Mesenchymal stem cell (in vitro differentiated cells and primary cell): ENCODE measurements around the gene SYNE1.
A peak's percentile ranks its signal among the peaks of the same experiment; 100 is the strongest.

Experiments
- DNase-seq: peaks from one replicate; pipeline ENCODE4 v3.0.0-alpha.2; 2013
- H2AFZ ChIP-seq: one replicate; pipeline ENCODE4 v1.6.1; 2013; ENCODE audit warnings: low read depth, mild to moderate bottlenecking, control low read depth, inconsistent platforms, low read length, moderate library complexity
- H2AK5ac ChIP-seq: 2 replicates; pipeline ENCODE4 v1.6.1; 2013; ENCODE audit warnings: low read length, moderate library complexity, mild to moderate bottlenecking, inconsistent platforms; ENCODE audit not compliant: severe bottlenecking
- H2BK120ac ChIP-seq: one replicate; pipeline ENCODE4 v1.6.1; 2013; ENCODE audit warnings: low read depth, mild to moderate bottlenecking, inconsistent platforms, low read length, moderate library complexity
- H2BK12ac ChIP-seq, 2 experiments: one replicate each; pipeline ENCODE4 v1.6.1; 2013; ENCODE audit warnings: inconsistent platforms in 2 of 2, low read length in 2 of 2, mild to moderate bottlenecking in 2 of 2, moderate library complexity in 2 of 2, control low read depth in 1 of 2
- H2BK15ac ChIP-seq: one replicate; pipeline ENCODE4 v1.6.1; 2013; ENCODE audit warnings: mild to moderate bottlenecking, low read depth, inconsistent platforms; ENCODE audit not compliant: poor library complexity, severe bottlenecking
- H2BK5ac ChIP-seq: 2 replicates; pipeline ENCODE4 v1.6.1; 2013; ENCODE audit warnings: low read depth, mild to moderate bottlenecking, low read length, control low read depth, inconsistent platforms; ENCODE audit not compliant: poor library complexity, severe bottlenecking
- H3K14ac ChIP-seq, 2 experiments: one replicate each; pipeline ENCODE4 v1.6.1; 2013; ENCODE audit warnings: inconsistent platforms in 2 of 2, low read length in 2 of 2, control low read depth in 1 of 2, mild to moderate bottlenecking in 1 of 2, moderate library complexity in 1 of 2
- H3K18ac ChIP-seq, 2 experiments: one replicate each; pipeline ENCODE4 v1.6.1; 2013; ENCODE audit warnings: inconsistent platforms in 2 of 2, low read length in 2 of 2, control low read depth in 1 of 2, low read depth in 1 of 2, mild to moderate bottlenecking in 1 of 2
- H3K23ac ChIP-seq, 2 experiments: one replicate each; pipeline ENCODE4 v1.6.1; 2013; ENCODE audit warnings: inconsistent platforms in 2 of 2, low read length in 2 of 2, mild to moderate bottlenecking in 2 of 2, moderate library complexity in 2 of 2, control low read depth in 1 of 2
- H3K27ac ChIP-seq: 2 replicates; pipeline ENCODE4 v1.5.1; 2013; ENCODE audit warnings: mild to moderate bottlenecking, moderate library complexity, low read length, control low read depth, inconsistent platforms; ENCODE audit not compliant: poor library complexity, severe bottlenecking
- H3K27me3 ChIP-seq, 2 experiments: 2 replicates each; pipeline versions ENCODE4 v1.6.1 to v1.7.0; 2013; ENCODE audit warnings: low read length in 2 of 2, mild to moderate bottlenecking in 2 of 2, moderate library complexity in 2 of 2, control low read depth in 1 of 2, inconsistent platforms in 1 of 2; ENCODE audit not compliant: control insufficient read depth in 1 of 2, insufficient read depth in 1 of 2
- H3K36me3 ChIP-seq, 2 experiments: 2 replicates each; pipeline versions ENCODE4 v1.6.1 to v1.7.0; 2013; ENCODE audit warnings: low read length in 2 of 2, control low read depth in 1 of 2, inconsistent platforms in 1 of 2, low read depth in 1 of 2, mild to moderate bottlenecking in 1 of 2; ENCODE audit not compliant: insufficient read depth in 2 of 2, control insufficient read depth in 1 of 2
- H3K4ac ChIP-seq, 2 experiments: one replicate each; pipeline ENCODE4 v1.6.1; 2013; ENCODE audit warnings: inconsistent platforms in 2 of 2, low read length in 2 of 2, mild to moderate bottlenecking in 2 of 2, moderate library complexity in 2 of 2, control low read depth in 1 of 2, low read depth in 1 of 2
- H3K4me1 ChIP-seq: 2 replicates; pipeline ENCODE4 v1.6.1; 2013; ENCODE audit warnings: low read depth, low read length, control low read depth; ENCODE audit not compliant: control insufficient read depth, insufficient read depth
- H3K4me2 ChIP-seq: 2 replicates; pipeline ENCODE4 v1.6.1; 2013; ENCODE audit warnings: low read length, mild to moderate bottlenecking, inconsistent platforms; ENCODE audit not compliant: poor library complexity, severe bottlenecking
- H3K4me3 ChIP-seq, 2 experiments: 2 replicates each; pipeline versions ENCODE4 v1.5.1 to v1.7.0; 2013; ENCODE audit warnings: low read length in 2 of 2, mild to moderate bottlenecking in 2 of 2, control low read depth in 1 of 2, low read depth in 1 of 2; ENCODE audit not compliant: insufficient read depth in 1 of 2
- H3K79me1 ChIP-seq: replicated peaks from 2 replicates; pipeline ENCODE4 v1.6.1; 2013; ENCODE audit warnings: mild to moderate bottlenecking, control low read depth, low read length, inconsistent platforms; ENCODE audit not compliant: poor library complexity, severe bottlenecking
- H3K9ac ChIP-seq: 2 replicates; pipeline ENCODE4 v1.7.0; 2013; ENCODE audit warnings: mild to moderate bottlenecking, low read length, moderate library complexity
- H3K9me3 ChIP-seq: 2 replicates; pipeline ENCODE4 v1.7.0; 2013; ENCODE audit warnings: mild to moderate bottlenecking, low read length; ENCODE audit not compliant: control insufficient read depth
- H4K8ac ChIP-seq: one replicate; pipeline ENCODE4 v1.6.1; 2013; ENCODE audit warnings: inconsistent platforms, mild to moderate bottlenecking, low read length, moderate library complexity
- H4K91ac ChIP-seq: one replicate; pipeline ENCODE4 v1.6.1; 2013; ENCODE audit warnings: mild to moderate bottlenecking, low read length, inconsistent platforms
- WGBS: methylation state at CpG from one replicate; pipeline ENCODE4 v1.1.7; 2013; ENCODE audit warnings: mixed read lengths; 5-methylcytosine and 5-hydroxymethylcytosine counted together

SYNE1 gene

DNA sequence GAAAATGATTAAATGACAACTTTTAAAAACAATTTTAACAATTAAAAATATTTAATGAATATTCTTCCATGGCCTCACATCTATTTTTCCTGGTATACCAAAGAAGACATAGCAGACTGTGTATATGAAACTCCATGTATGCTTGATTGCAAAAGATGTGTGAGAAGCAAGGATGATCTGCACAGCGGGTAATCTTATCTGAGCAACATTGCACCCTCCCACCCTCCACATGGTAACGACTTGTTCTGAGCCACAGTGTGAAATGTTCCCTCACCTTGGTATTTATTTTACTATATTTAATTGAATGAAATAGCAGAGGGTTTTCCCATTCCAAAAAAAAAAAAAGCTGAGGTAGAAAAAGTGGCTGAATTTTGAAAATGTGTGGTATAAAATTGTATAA is 204.4 kb downstream of the SYNE1 start:
- no peak overlapping the region for H3K9ac ChIP-seq
- no peaks in the 10 kb centered on the region for H3K9me3 ChIP-seq
- no peak for DNase-seq
- no peak overlapping the region for H3K23ac ChIP-seq
- no peak overlapping the region for H3K4me2 ChIP-seq
- no peak overlapping the region for H3K27ac ChIP-seq
- no peaks in the 10 kb centered on the region for H3K4me1 ChIP-seq
- H3K36me3 ChIP-seq: no peaks in the 10 kb centered on the region
- no peak overlapping the region for H2BK120ac ChIP-seq
- H2AFZ ChIP-seq: no peak overlapping the region
- H4K91ac ChIP-seq: no peak overlapping the region
- no peaks in the 10 kb centered on the region for H3K79me1 ChIP-seq
- H2BK12ac ChIP-seq: no peak overlapping the region
- H3K4ac ChIP-seq: no peak overlapping the region
- no CpG with 5 or more reads among the region's 2 CpGs for WGBS
- no peak overlapping the region for H2BK5ac ChIP-seq
- H3K4me3 ChIP-seq: no peak overlapping the region
- H3K14ac ChIP-seq: no peak overlapping the region
- H2AK5ac ChIP-seq: no peak overlapping the region
- H2BK15ac ChIP-seq: no peak overlapping the region
- no peak overlapping the region for H3K18ac ChIP-seq
- no peaks in the 10 kb centered on the region for H3K27me3 ChIP-seq
- H4K8ac ChIP-seq: no peak overlapping the region

DNA sequence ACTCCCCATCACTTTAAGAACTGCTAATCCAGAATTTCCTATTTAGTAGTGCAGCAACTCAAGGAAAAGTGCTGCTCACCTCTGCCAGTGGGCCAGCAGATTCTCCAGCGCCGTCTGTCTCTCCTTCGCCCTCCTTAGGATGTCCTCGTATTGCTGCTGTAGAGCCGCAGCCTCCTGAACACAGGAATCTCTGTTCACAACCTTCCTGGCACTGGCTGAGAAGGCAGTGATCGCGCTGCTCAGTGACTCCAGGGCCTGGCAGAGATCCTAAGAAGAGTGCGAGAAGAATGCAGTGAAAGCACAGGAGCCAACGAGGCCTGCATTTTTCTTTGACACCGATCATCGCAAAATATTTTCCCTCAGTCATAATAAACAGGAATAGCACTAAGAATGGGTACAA is 209.0 kb downstream of the SYNE1 start:
- WGBS: 88% methylated on average over 9 of the region's 11 CpGs
- H3K14ac ChIP-seq: no peak overlapping the region
- H4K91ac ChIP-seq: peak overlapping the region; percentile 46
- H3K36me3 ChIP-seq: no peaks in the 10 kb centered on the region
- H3K27ac ChIP-seq: no peak overlapping the region
- no peak overlapping the region for H2AFZ ChIP-seq
- no peaks in the 10 kb centered on the region for H3K27me3 ChIP-seq
- H3K23ac ChIP-seq: no peak overlapping the region
- no peak overlapping the region for H3K18ac ChIP-seq
- H3K4ac ChIP-seq: no peak overlapping the region
- no peaks in the 10 kb centered on the region for H3K79me1 ChIP-seq
- H3K9me3 ChIP-seq: no peaks in the 10 kb centered on the region
- no peak overlapping the region for H4K8ac ChIP-seq
- no peak for DNase-seq
- H2BK120ac ChIP-seq: no peak overlapping the region
- no peak overlapping the region for H2BK5ac ChIP-seq
- no peak overlapping the region for H3K9ac ChIP-seq
- no peak overlapping the region for H3K4me3 ChIP-seq
- no peak overlapping the region for H2AK5ac ChIP-seq
- H3K4me1 ChIP-seq: no peaks in the 10 kb centered on the region
- H3K4me2 ChIP-seq: no peak overlapping the region
- no peak overlapping the region for H2BK12ac ChIP-seq
- H2BK15ac ChIP-seq: no peak overlapping the region

DNA sequence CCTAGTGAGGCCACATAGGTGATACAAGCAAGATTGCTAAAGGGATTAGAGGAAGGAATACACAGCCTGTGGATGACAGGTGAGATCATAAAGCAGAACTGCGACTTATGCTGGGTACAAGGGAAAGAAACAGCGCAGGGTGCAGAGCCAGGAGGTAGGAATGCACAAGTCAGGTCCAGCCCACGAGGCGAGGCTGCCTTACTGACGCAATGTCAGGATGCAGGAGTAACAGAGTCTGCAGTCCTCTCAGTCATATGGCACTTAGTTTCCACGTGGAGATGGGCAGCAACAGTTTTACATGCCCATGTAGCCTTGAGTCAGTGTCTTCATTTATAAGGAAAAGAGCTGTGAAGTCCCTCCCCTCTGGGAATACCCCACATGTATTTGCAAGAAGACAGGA is 210.9 kb downstream of the SYNE1 start:
- no peak overlapping the region for H3K4ac ChIP-seq
- H3K23ac ChIP-seq: no peak overlapping the region
- H3K27ac ChIP-seq: no peak overlapping the region
- H2AFZ ChIP-seq: no peak overlapping the region
- no peak overlapping the region for H2BK5ac ChIP-seq
- no peak overlapping the region for H4K8ac ChIP-seq
- no peak overlapping the region for H3K4me2 ChIP-seq
- H2BK120ac ChIP-seq: no peak overlapping the region
- no peak overlapping the region for H2BK15ac ChIP-seq
- H3K14ac ChIP-seq: no peak overlapping the region
- DNase-seq: no peak
- no peaks in the 10 kb centered on the region for H3K36me3 ChIP-seq
- no peak overlapping the region for H3K9ac ChIP-seq
- H3K79me1 ChIP-seq: no peaks in the 10 kb centered on the region
- H2AK5ac ChIP-seq: no peak overlapping the region
- no peaks in the 10 kb centered on the region for H3K27me3 ChIP-seq
- H2BK12ac ChIP-seq: no peak overlapping the region
- no peak overlapping the region for H4K91ac ChIP-seq
- WGBS: 82% methylated on average over 6 of the region's 6 CpGs
- H3K18ac ChIP-seq: no peak overlapping the region
- no peaks in the 10 kb centered on the region for H3K4me1 ChIP-seq
- H3K4me3 ChIP-seq: no peak overlapping the region
- H3K9me3 ChIP-seq: no peaks in the 10 kb centered on the region

DNA sequence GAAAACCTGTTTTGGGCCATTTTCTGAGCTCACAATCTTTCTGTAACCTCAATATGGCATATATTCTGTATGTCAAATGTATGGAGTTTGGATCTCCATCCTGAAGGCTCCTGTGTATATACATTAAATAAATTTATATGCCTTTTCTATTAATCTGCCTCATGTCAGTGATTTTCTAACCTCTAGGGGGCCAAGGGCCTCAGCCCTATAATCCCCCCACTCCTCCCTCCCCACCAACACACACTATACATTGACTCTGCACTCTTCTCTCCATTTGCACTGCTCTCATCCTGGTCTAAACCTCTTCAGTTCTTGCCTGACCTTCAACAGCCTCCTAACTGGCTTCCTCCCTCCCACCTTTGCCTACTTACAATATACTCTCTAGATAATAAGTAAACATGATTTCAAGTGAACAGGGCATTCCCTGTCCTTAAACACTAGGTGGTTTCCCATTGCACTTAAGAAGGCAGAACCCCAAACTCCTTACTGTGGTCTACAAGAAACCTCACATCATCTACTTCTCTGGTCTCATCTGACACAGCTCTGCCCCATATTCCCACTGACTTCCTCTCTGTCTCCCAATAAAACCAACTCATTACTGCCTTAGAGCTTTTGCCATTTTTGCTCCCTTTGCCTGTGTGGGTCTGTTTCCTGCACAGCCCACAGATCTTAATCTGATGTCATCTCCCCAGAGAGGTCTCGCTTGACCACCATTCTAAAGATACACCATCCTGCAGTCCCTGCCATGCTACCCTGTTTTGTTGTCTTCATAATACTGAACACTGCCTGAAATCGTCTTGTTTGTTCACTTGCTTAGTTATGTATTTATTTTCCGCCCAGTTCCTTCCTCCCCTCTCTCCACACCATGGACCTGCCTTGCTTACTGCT is 213.7 kb downstream of the SYNE1 start:
- no peak overlapping the region for H4K8ac ChIP-seq
- H4K91ac ChIP-seq: no peak overlapping the region
- no peak overlapping the region for H2BK120ac ChIP-seq
- H3K4me3 ChIP-seq: no peak overlapping the region
- 84% methylated on average over 3 of the region's 3 CpGs for WGBS
- no peak overlapping the region for H3K9ac ChIP-seq
- no peak overlapping the region for H2BK12ac ChIP-seq
- no peak overlapping the region for H3K4ac ChIP-seq
- no peak overlapping the region for H3K14ac ChIP-seq
- H3K27ac ChIP-seq: no peak overlapping the region
- H3K9me3 ChIP-seq: peaks cover 4% of the 10 kb centered on the region
- no peak overlapping the region for H3K23ac ChIP-seq
- H2AFZ ChIP-seq: no peak overlapping the region
- H3K27me3 ChIP-seq: no peaks in the 10 kb centered on the region
- no peaks in the 10 kb centered on the region for H3K4me1 ChIP-seq
- no peak for DNase-seq
- H2BK5ac ChIP-seq: no peak overlapping the region
- H3K18ac ChIP-seq: no peak overlapping the region
- no peaks in the 10 kb centered on the region for H3K36me3 ChIP-seq
- H2AK5ac ChIP-seq: no peak overlapping the region
- no peak overlapping the region for H2BK15ac ChIP-seq
- H3K4me2 ChIP-seq: no peak overlapping the region
- no peaks in the 10 kb centered on the region for H3K79me1 ChIP-seq
